Gastroesophageal sphincter (tissue), 3 donors: ENCODE results near the gene TSPAN15.

ENCODE experiments used
- EP300 ChIP-seq: sonication (generic); formaldehyde crosslinking; IDR thresholded peaks from one replicate; pipeline ENCODE4 v1.6.1; 2017; ENCODE audit warnings: antibody characterized with exemption, mild to moderate bottlenecking
- POLR2A ChIP-seq, 2 donors: fragments of 450-650 bp; IDR thresholded peaks; one replicate each; pipeline ENCODE4 v1.6.1; 2017; ENCODE audit warnings: antibody characterized with exemption in 2 of 2, mild to moderate bottlenecking in 2 of 2, moderate library complexity in 1 of 2
- POLR2AphosphoS5 ChIP-seq: sonication (generic); formaldehyde crosslinking; IDR thresholded peaks from one replicate; pipeline ENCODE4 v1.6.1; 2017; ENCODE audit warnings: antibody characterized with exemption
- TF ChIP-seq, protein P1 (sequence below), 4 experiments: fragments of 200-600 bp in 2 of 4; fragments of 450-650 bp in 2 of 4; sonication (generic) in 1 of 4; IDR thresholded peaks; one replicate each; pipeline ENCODE4 v1.5.1; 2017 to 2019; ENCODE audit warnings: antibody characterized with exemption in 4 of 4, mild to moderate bottlenecking in 2 of 4, moderate library complexity in 2 of 4

DNA sequence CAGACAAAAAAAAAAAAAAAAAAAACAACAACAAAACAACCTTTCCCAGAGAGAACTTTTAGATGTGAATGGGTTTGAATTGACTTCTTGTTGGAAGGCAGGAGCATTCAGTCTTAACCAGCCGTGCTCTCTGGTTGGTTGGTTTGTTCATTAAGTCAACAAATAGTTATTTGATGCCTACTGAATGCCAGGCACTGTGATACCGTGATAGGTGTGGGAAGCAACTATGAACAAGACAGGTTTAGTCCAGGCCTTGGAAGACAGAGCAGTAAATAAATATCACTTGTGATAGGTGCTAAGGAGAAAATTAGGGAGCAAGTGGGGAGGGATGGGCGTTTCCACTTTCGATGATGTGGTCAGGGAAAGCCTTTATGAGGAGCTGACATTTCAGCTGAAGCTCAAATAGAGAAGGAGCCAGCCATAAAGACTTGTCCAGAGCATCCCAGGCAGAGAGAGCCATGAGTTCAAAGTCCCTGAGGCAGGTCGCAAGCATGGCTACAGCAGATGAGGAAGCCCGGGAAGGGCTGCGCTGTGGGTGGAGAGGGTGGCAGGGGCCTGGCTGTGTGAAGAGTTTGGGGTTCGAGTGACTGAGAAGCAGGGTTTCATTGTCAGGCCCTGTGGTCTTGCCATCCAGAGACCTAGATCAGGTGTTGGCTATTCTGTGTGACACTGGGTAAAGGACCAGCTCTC lies 8.0 kb downstream of the TSPAN15 start:
- TF ChIP-seq, protein P1, sequence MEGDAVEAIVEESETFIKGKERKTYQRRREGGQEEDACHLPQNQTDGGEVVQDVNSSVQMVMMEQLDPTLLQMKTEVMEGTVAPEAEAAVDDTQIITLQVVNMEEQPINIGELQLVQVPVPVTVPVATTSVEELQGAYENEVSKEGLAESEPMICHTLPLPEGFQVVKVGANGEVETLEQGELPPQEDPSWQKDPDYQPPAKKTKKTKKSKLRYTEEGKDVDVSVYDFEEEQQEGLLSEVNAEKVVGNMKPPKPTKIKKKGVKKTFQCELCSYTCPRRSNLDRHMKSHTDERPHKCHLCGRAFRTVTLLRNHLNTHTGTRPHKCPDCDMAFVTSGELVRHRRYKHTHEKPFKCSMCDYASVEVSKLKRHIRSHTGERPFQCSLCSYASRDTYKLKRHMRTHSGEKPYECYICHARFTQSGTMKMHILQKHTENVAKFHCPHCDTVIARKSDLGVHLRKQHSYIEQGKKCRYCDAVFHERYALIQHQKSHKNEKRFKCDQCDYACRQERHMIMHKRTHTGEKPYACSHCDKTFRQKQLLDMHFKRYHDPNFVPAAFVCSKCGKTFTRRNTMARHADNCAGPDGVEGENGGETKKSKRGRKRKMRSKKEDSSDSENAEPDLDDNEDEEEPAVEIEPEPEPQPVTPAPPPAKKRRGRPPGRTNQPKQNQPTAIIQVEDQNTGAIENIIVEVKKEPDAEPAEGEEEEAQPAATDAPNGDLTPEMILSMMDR (IDR thresholded peaks at IDR 0.05), result no peak
- no peak for TF ChIP-seq POLR2AphosphoS5
- no peak for TF ChIP-seq POLR2A (IDR thresholded peaks at IDR 0.05)
- TF ChIP-seq EP300, result no peak
